Pons (tissue), 1 donor: ENCODE results near the gene GCNT2.
"Not testable (repeated sequence)": the region's sequence is repeated elsewhere in the genome, so short reads cannot be mapped to it uniquely, and the experiment has no call there.

Experiments
- DNase-seq: peaks from one replicate; pipeline ENCODE4 v3.0.0-alpha.2; 2016; ENCODE audit warnings: low spot score

GCNT2 gene

DNA sequence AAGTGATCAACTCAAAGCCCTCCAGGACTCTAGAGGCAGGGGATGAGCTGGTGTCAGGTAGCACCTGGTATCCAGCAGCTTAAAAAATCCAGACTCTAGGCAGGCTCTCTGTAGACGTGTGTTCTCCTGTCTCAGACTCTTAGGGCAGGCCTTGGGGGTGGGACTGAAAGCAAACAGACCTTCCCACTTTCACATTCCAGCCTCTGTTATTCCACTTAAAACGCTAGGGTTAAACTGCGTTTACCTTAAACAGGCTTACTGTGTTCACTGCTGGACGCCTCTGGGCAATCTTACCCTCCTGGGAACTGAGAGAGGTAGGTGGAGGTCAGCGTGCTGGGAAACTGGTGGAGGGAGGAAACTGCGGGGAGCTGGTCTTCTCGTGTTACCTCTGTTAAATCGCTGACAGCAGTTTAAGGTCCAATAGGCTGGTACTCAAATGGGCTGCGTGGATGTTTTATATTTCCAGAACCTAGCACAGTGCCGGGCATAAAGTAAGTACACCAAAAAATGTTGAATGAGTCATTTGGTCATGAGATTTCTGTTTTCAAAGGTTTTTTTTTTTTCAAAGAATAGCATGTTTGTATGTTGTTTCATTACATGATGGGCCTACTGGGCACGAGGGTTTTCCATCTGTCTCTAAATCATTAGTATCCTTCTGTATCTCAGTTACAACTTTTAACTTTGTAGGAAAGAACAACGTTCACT, at the start of gene GCNT2:
Gene GCNT2, plus strand, starts transcription at position 248 of the 705 bp plus-strand sequence. CDS start 7,561 bp downstream, outside the sequence.
- no peak for DNase-seq

DNA sequence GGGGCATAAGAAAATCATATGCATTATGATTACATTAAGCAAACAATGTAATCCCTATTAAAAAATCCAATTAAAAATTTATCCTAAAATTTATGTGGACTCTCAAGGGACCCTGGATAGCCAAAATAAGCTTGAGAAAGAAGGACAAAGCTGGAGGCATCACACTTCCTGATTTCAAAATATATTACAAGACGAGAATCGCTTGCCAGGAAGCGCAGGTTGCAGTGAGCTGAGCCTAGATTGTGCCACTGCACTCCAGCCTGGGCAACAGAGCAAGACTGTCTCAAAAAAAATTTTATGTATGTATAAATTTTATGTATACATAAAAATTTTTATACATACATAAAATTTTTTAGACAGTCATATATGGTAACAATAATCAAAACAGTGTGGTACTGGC, 48.5 kb upstream of the GCNT2 start:
- DNase-seq = no peak

DNA sequence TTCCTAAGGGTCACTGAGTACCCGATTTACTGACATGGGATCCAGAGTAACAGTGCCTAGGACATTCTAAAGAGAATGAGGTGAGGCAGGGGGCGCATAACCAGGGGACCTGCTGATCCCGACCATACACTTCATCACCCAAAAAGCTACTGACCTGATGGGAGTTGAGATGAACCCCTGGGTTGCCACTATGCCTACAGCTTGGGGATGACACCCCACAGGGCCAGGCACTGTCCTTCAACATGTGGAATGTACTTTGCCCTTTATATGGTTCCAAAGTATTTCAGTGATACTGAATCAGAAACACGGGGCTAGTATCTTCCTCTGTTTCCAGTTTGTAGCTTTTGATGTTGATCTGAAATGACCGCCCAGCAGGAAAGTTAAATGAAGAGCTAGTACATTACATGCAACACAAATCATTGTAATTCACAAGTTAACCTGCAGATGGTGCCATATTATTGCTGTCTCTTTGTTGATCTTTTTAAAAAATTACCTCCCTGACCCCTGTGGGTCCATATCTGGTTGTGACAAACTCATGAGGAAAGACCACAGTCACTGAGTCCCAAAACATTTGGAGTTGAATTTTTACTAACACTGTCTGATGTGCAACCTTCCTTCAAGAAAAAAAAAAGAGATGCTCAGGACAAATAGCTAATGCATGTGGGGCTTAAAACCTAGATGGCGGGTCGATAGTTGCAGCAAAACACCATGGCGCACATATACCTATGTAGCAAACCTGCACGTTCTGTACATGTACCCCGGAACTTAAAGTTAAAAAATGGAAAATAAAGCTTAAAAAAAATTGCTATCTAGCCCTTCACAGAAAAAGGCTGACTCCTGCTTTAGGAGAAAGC, 42.7 kb upstream of the GCNT2 start:
- DNase-seq = peak; percentile 14

DNA sequence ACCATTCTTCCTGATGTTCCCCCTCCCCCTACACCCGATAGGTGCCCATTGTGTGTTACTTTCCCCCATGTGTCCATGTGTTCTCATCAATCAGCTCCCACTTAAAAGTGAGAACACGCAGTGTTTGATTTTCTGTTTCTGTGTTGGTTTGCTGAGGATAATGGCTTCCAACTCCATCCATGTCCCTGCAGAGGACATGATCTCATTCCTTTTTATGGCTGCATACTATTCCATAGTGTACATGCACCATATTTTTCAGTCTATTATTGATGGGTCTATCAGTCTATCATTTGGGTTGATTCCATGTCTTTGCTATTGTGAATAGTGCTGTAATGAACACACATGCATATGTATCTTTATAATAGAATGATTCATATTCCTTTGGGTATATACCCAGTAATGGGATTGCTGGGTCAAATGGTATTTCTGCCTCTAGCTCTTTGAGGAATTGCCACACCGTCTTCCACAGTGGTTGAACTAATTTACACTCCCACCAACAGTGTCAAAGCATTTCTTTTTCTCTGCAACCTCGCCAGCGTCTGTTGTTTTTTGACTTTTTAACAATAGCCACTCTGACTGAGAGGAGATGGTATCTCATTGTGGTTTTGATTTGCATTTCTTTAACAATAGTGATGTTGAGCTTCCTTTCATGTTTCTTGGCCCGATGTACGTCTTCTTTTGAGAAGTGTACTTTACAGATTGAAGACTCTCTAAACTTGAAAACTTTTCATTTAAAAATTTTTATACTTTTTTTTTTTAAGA, 41.0 kb upstream of the GCNT2 start:
- no peak for DNase-seq

DNA sequence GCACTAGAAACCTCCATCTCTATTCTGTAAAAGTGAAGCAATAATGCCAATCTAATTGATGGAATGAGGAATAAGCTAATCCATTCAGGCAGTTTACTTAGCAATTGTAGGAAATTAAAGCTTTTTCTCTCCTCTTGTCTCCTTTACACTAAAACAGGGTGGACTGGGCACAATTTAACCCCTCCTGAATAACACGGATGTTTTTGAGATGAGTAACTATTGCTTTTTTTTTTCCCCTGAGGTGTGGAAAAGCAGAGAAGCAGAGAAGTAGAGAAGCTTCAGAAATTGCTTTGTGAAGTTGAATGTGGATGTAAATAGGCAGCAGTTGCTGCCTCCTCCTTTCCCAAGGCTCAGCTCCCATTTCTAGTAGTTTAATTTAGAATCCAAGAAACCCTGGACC, 40.0 kb upstream of the GCNT2 start:
- DNase-seq = no peak

DNA sequence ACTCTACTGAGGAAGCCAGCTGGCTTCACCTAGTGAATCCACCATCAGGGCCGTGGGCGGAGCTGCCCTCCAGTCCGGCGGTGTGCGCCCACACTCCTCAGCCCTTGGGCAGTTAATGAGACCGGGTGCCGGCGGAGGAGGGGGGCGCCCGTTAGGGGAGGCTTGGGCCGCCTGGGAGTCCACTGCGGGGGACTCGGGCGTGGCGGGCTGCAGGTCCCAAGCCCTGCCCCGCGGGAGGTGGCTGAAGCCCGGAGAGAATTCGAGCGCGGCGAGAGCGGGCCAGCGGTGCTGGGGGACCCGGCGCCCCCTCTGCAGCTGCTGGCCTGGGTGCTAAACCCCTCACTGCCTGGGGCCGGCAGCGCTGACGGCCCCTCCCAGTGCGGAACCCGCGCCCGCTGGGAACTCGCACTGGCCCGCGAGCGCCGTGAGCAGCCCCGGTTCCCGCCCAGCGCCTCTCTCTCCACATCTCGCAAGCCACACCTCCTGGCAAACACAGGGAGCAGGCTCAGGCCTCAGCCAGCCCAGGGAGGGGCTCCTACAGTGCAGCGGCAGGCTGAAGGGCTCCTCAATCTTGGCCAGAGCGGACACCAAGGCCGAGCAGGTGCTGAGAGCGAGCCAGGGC, 38.4 kb upstream of the GCNT2 start:
- no peak for DNase-seq

DNA sequence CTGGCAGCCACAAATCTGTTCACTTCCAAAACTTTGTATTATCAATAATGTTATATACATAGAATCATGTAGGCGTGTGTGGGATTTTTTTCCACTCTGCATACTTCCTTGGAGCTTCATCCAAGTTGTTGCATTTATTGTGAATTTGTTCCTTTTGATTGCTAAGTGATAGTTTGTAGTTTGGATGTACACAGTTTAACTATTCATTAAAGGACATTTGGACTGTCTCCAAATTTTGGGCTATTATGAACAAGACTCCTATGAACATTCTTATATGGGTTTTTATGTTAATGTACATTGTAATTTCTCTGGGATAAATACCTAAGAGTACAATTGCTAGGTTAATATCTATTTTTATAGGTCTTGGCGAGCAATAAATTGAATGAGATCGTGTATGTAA, 36.2 kb upstream of the GCNT2 start:
- DNase-seq = no peak

DNA sequence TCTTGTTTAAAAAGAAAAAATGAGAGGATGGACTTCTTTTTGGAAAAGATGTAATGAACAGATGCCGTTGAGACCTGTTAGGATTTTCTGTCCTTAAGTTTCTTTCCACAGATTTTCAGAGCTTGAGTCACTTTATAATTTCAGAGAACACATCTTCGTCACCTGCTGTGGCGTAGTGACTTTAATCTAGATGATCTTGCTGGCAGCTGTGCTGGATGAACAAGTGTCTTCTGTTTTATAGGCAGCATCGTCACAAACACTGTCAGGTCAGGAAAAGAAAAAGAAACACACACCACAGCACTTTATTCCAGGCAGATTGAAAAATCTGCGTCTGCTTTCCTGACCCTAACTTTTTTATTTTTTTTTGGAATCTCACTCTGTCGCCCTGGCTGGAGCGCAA, 35.7 kb upstream of the GCNT2 start:
- DNase-seq = no peak

DNA sequence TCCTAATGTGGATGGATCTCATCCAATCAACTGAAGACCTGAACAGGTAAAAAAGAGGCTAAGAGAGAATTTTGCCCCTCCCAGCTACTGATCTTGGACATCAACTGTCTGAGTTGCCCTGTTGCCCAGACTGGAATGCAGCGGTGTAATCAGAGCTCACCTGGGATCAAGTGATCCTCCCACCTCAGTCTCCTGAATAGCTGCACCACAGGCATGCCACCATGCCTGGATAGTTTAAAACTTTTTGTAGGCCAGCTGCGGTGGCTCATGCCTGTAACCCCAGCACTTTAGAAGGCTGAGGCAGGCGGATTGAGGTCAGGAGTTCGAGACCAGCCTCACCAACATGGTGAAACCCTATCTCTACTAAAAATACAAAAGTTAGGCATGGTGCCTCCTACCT, 34.9 kb upstream of the GCNT2 start:
- no peak for DNase-seq

DNA sequence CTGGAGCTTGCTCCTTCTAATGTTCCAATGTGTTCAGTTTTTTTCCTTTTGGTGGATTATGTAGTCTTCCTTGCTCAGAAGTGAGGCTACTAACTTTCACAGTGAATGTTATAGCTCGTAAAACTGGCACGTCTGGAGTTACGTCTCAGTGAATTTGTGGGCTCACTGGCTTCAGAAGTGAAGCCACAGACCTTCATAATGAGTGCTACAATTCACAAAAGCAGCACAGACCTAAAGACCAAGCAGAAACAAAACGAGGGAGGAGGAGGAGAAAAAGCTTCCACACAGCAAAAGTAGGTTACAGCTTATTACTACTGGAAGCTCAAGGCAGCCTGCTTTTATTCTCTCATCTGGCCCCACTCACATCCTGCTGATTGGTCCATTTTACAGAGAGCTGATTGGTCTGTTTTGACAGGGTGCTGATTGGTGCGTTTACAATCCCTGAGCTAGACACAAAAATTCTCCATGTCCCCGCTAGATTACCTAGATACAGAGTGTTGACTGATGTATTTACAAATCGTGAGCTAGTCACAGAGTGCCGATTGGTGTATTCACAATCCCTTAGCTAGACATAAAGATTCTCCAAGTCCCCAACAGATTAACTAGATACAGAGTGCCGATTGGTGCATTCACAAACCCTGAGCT, 34.1 kb upstream of the GCNT2 start:
- DNase-seq = not testable (repeated sequence)

DNA sequence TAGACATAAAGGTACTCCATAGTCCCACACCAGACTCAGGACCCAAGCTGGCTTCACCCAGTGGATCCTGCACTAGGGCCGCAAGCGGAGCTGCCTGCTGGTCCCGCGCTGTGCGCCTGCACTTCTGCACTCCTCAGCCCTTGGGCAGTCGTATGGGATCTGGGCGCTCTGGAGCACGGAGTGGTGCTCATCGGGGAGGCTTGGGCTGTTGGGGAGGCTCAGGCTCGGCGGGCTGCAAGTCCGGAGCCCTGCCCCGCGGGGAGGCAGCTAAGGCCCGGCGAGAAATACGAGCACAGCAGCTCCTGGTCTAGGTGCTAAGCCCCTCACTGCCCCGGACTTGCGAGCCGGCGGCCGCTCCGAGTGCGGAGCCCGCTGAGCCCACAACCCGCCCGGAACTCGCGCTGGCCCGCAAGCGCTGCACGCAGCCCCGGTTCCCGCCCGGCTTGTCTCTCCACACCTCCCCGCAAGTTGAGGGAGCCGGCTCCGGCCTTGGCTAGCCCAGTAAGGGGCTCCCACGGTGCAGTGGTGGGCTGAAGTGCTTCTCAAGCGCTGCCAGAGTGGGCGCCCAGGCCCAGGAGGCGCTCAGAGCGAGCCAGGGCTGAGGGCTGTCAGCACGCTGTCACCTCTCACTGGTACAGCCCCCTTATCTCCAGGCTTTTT, 33.4 kb upstream of the GCNT2 start:
- no peak for DNase-seq

DNA sequence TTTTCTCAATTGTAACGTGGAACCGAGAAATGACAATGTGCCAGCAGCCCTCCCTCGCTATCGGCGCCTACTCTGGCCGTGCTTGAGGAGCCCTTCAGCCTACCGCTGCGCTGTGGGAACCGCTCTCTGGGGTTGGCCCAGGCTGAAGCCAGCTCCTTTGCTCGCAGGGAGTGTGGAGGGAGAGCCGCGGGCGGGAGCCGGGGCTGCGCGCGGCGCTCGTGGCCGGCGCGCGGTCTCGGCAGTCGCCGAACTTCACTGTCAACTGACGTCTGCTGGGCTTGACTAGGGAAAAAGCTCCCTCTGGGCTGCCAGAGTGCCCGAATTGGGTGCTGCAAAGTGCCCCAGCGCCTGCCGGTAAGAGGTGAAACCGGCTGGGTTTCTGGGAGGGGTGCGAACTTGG, 29.7 kb upstream of the GCNT2 start:
- DNase-seq = no peak

DNA sequence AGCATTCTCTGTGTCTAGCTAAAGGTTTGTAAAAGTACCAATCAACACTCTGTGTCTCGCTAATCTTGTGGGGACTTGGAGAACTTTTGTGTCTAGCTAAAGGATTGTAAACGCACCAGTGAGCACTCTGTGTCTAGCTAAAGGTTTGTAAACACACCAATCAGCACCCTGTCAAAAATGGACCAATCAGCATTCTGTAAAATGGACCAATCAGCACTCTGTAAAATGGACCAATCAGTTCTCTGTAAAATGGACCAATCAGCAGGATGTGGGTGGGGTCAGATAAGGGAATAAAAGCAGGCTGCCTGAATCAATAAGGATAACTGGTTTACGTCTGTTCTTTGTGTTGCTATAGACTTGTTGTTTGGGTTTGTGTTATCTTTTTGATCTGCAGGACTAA, 29.2 kb upstream of the GCNT2 start:
- not testable (repeated sequence) for DNase-seq

DNA sequence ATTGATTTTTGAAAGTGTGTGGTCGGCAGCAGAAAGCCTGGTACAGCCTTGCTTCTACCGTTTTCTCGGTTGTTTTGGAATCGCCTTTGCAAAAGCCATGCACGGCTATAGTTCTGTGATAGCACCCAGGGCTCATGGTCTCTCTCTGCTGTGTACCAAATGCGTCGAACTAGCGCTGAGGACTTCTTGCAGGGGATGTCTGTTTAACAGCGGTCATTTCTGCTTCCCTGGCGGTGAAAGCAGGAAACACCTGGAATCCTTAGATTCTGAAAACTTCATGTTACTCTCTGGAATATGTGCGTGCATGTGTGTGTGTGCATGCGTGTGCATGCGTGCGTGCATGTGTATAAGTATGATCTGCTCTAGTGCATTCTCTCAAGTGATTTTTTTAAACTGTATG, 26.1 kb upstream of the GCNT2 start:
- DNase-seq = no peak

DNA sequence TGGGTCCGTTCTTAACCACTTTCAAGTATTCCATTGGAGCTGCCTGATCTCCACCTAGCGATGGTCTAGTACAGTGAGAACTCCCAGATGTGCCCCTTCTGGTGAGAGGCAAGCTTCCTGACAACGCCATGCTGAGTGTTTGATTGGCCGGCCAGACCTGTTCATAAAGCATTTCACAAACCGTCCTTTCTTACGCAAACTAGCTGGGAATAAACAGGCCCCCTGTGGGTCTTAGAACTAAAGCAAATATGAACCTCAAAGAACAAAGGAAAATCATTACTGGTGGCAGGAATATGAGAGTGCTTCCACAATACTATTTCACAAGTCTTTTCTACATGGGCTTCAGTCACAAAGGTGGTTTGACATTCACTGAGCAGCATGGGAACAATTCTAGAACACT, 15.6 kb upstream of the GCNT2 start:
- DNase-seq = no peak

DNA sequence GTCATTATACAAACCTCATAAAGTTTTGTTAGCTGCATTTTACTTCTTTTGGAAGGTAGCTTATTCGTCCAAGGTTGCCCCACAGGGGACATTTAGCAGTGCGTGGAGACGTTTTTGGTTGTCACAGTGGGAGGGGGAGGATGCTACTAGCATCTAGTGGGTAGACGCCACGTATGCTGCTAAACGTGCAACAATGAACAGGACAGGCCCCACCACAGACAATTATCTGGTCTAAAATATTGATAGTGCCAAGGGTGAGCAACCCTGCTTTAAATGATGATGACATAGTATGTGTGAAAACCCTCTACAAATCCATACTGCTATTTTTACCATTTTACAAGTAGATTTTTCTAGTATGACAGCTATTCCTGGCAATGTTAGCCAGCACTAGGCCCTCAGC, 13.9 kb upstream of the GCNT2 start:
- DNase-seq = no peak

DNA sequence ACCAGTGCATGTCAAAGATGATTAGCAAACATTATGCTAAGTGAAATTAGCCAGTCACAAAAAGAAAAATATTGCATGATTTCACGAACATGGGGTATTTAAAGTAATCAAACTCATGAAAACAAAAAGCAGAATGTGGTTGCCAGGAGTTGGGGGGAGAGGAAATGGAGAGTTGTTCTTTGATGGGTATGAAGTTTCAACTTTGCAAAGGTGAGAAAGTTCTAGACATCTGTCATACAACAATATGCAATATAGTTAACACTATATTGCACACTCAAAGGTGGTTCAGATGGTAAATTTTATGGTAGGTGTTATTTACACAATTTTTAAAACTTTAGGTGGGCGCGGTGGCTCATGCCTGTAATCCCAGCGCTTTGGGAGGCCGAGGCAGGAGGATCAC, 13.4 kb upstream of the GCNT2 start:
- no peak for DNase-seq

DNA sequence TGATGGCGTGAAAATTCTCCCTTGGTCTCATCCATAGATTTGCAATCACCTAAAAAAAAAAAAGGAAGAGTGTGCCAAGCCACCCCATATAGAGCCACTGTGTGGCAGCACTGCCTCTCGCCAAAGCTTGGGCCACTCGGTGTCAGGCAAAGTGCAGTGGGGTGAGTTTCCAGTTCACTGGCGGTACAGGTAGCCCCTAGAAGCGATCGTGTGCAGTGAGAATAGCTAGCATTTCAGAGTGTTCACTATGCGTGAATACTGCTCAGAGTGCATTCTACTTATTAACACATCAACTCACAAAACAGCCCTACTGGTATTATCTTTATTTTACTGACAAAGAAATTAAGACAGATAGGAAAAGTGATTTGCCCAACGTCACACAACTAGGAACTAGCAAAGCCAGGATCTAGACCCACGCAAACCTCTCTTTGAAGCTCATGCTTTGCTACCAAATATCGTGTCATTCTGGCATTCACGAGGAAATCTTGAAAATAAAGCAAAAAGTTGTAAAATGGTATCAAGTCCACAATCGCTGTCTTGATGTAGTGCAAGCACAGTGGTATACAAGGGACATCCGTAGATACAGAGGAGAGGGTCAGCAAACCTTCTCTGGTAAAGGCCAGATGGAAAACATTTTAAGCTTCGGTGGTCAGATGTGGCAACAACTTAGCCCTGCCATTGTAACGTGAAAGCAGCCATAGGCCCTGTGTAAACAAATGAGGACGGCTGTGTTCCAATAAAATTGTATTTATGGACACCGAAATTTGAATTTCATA, 10.4 kb upstream of the GCNT2 start:
- DNase-seq = peak; percentile 68

DNA sequence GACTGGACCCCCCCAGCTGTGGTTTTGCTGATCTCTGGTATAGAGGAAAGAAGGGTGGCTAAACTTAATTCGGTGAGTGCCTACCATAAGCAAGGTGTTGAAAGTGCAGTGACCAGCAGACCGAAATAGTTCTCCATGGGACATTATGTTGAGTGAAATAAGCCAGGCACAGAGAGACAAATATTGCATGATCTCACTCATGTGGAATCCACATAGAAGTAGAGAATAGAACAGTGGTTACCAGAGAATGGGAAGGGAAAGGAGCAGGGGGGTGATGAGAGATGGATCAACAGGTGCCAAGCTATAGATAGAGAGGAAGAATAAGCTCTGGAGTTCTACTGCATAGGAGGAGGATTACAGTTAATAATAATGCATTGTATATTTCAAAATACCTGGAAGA, 9.7 kb upstream of the GCNT2 start:
- DNase-seq = no peak

DNA sequence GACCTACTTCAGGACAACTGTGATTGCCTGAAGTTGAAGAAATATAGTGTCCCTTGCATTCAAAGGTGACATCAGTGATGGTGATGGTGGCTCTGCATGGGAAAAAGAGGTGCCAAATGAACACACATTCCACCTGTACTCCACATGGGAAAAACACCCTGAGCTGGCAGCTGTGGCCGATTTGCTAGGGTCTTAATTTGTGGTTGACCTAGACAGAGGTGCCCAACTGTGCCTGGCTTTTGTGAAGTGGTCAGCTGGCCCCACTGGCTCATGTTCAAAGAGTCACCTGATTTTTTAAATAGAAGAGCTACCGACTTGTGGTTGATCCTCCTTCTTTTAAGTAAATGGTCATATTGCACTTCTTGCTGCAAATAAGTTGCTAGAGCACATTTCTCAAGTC, 7.6 kb upstream of the GCNT2 start:
- DNase-seq = no peak
